H9 (cell line): Measurements from ENCODE around the gene TAOK1. TPM values are rescaled to one million over a fixed set of nuclear protein-coding genes. Genes with fewer than 3 reads are reported as not detected.

Source experiments
- DNase-seq: peaks from one replicate; pipeline ENCODE4 v3.0.0-alpha.2; 2017
- H2AFZ ChIP-seq: one replicate; pipeline ENCODE4 v1.6.1; 2013; ENCODE audit warnings: mild to moderate bottlenecking, low read length, control low read depth, moderate library complexity
- H2AK5ac ChIP-seq: 2 replicates; pipeline ENCODE4 v1.6.1; 2013; ENCODE audit warnings: low read length, control low read depth, mixed read lengths; ENCODE audit not compliant: insufficient read length
- H2BK120ac ChIP-seq: one replicate; pipeline ENCODE4 v1.6.1; 2013; ENCODE audit warnings: low read depth, mild to moderate bottlenecking, low read length, control low read depth, inconsistent platforms; ENCODE audit not compliant: poor library complexity, severe bottlenecking
- H2BK12ac ChIP-seq: 2 replicates; pipeline ENCODE4 v1.6.1; 2013; ENCODE audit warnings: low read length, control low read depth, mixed read lengths, low read depth; ENCODE audit not compliant: insufficient read length
- H2BK15ac ChIP-seq: 2 replicates; pipeline ENCODE4 v1.6.1; 2013; ENCODE audit warnings: low read depth, low read length, control low read depth
- H2BK20ac ChIP-seq: one replicate; pipeline ENCODE4 v1.6.1; 2013; ENCODE audit warnings: low read depth, mild to moderate bottlenecking, low read length, control low read depth, inconsistent platforms; ENCODE audit not compliant: poor library complexity, severe bottlenecking
- H2BK5ac ChIP-seq: 2 replicates; pipeline ENCODE4 v1.6.1; 2013; ENCODE audit warnings: low read length, control low read depth, mixed read lengths; ENCODE audit not compliant: insufficient read length
- H3K14ac ChIP-seq: 2 replicates; pipeline ENCODE4 v1.6.1; 2013; ENCODE audit warnings: low read length, control low read depth; ENCODE audit not compliant: insufficient read depth
- H3K18ac ChIP-seq: 2 replicates; pipeline ENCODE4 v1.6.1; 2013; ENCODE audit warnings: low read depth, mild to moderate bottlenecking, mixed read lengths, low read length, control low read depth; ENCODE audit not compliant: insufficient read length
- H3K23ac ChIP-seq: 2 replicates; pipeline ENCODE4 v1.6.1; 2013; ENCODE audit warnings: low read length, control low read depth, mixed read lengths, low read depth; ENCODE audit not compliant: insufficient read length
- H3K23me2 ChIP-seq: 2 replicates; pipeline ENCODE4 v1.6.1; 2013; ENCODE audit warnings: low read depth, mild to moderate bottlenecking, mixed read lengths, low read length, control low read depth; ENCODE audit not compliant: insufficient read length, poor library complexity, severe bottlenecking
- H3K27ac ChIP-seq: 2 replicates; pipeline ENCODE4 v1.5.1; 2013; ENCODE audit warnings: low read length, control low read depth, mixed read lengths, low read depth; ENCODE audit not compliant: insufficient read length
- H3K27me3 ChIP-seq: 2 replicates; pipeline ENCODE4 v1.6.1; 2013; ENCODE audit warnings: low read length, control low read depth, inconsistent platforms; ENCODE audit not compliant: insufficient read depth
- H3K4ac ChIP-seq: 2 replicates; pipeline ENCODE4 v1.6.1; 2013; ENCODE audit warnings: low read depth, mild to moderate bottlenecking, control low read depth, inconsistent platforms, low read length, moderate library complexity
- H3K4me1 ChIP-seq: 2 replicates; pipeline ENCODE4 v1.6.1; 2013; ENCODE audit warnings: low read length, control low read depth, inconsistent platforms; ENCODE audit not compliant: insufficient read depth
- H3K4me2 ChIP-seq: 2 replicates; pipeline ENCODE4 v1.6.1; 2013; ENCODE audit warnings: low read length, control low read depth, mixed read lengths; ENCODE audit not compliant: insufficient read length, insufficient read depth
- H3K56ac ChIP-seq: 2 replicates; pipeline ENCODE4 v1.6.1; 2013; ENCODE audit warnings: low read depth, mild to moderate bottlenecking, mixed read lengths, low read length, control low read depth; ENCODE audit not compliant: insufficient read length
- H3K79me1 ChIP-seq: 2 replicates; pipeline ENCODE4 v1.6.1; 2013; ENCODE audit warnings: low read depth, mild to moderate bottlenecking, moderate library complexity, low read length, control low read depth, inconsistent platforms; ENCODE audit not compliant: insufficient read depth, poor library complexity, severe bottlenecking
- H3K79me2 ChIP-seq: 2 replicates; pipeline ENCODE4 v1.6.1; 2013; ENCODE audit warnings: low read length, control low read depth, inconsistent platforms; ENCODE audit not compliant: insufficient read depth
- H3K9ac ChIP-seq: 2 replicates; pipeline ENCODE4 v1.6.1; 2013; ENCODE audit warnings: low read length, control low read depth, mixed read lengths; ENCODE audit not compliant: insufficient read length; ENCODE audit errors: extremely low read depth
- H3K9me3 ChIP-seq: one replicate; pipeline ENCODE4 v1.6.1; 2013; ENCODE audit warnings: low read depth, low read length, inconsistent platforms; ENCODE audit not compliant: control insufficient read depth
- H3T11ph ChIP-seq: one replicate; pipeline ENCODE4 v1.6.1; 2013; ENCODE audit warnings: mild to moderate bottlenecking, low read length, control low read depth, inconsistent platforms
- H4K20me1 ChIP-seq: one replicate; pipeline ENCODE4 v1.6.1; 2013; ENCODE audit not compliant: control insufficient read depth, insufficient read length, insufficient read depth
- H4K5ac ChIP-seq: 2 replicates; pipeline ENCODE4 v1.6.1; 2013; ENCODE audit warnings: low read depth, mild to moderate bottlenecking, mixed read lengths, low read length, control low read depth; ENCODE audit not compliant: insufficient read length
- H4K8ac ChIP-seq: replicated peaks from 2 replicates; pipeline ENCODE4 v1.6.1; 2013; ENCODE audit warnings: low read length, control low read depth, mixed read lengths, low read depth; ENCODE audit not compliant: insufficient read length
- H4K91ac ChIP-seq: 2 replicates; pipeline ENCODE4 v1.6.1; 2013; ENCODE audit warnings: low read depth, mild to moderate bottlenecking, moderate library complexity, mixed read lengths, low read length, control low read depth; ENCODE audit not compliant: insufficient read length
- H3K27ac Mint-ChIP-seq, 3 experiments: 2 replicates in 2 of 3; 3 replicates in 1 of 3; pipeline ENCODE4 v1.8.0; 2020 to 2021; ENCODE audit warnings: mixed read lengths in 3 of 3, mild to moderate bottlenecking in 1 of 3, moderate library complexity in 1 of 3
- H3K27me3 Mint-ChIP-seq: 2 replicates; pipeline ENCODE4 v1.8.0; 2021; ENCODE audit warnings: low read depth, mild to moderate bottlenecking, moderate library complexity, mixed read lengths
- H3K36me3 Mint-ChIP-seq, 3 experiments: 2 replicates in 2 of 3; 3 replicates in 1 of 3; pipeline ENCODE4 v1.8.0; 2020 to 2021; ENCODE audit warnings: low read depth in 3 of 3, mixed read lengths in 3 of 3; ENCODE audit not compliant: insufficient read depth in 1 of 3
- H3K4me1 Mint-ChIP-seq, 2 experiments: 2 replicates each; pipeline ENCODE4 v1.8.0; 2020; ENCODE audit warnings: mixed read lengths in 2 of 2
- H3K4me3 Mint-ChIP-seq, 2 experiments: 2 replicates in 1 of 2; 3 replicates in 1 of 2; pipeline ENCODE4 v1.8.0; 2020 to 2021; ENCODE audit warnings: mild to moderate bottlenecking in 2 of 2, mixed read lengths in 2 of 2, moderate library complexity in 1 of 2
- H3K9me3 Mint-ChIP-seq, 2 experiments: 2 replicates in 1 of 2; 3 replicates in 1 of 2; pipeline ENCODE4 v1.8.0; 2020; ENCODE audit warnings: mild to moderate bottlenecking in 2 of 2, mixed read lengths in 2 of 2, moderate library complexity in 1 of 2
- CTCF ChIP-seq: fragments of 200-600 bp; sonication (generic); conservative IDR thresholded peaks from 3 replicates; pipeline ENCODE4 v1.8.0; 2021; ENCODE audit warnings: antibody characterized with exemption, mild to moderate bottlenecking
- WGBS: extraction: QIAGEN DNeasy Blood & Tissue Kit; methylation state at CpG from one replicate; pipeline ENCODE4 v1.1.7; 2013; ENCODE audit warnings: missing lambda C conversion rate, low lambda C conversion rate, mixed read lengths; ENCODE audit not compliant: insufficient read length; ENCODE audit errors: extremely low coverage; 5-methylcytosine and 5-hydroxymethylcytosine counted together
- total RNA-seq: library from RNA; stranded (reverse); gene quantifications from 2 replicates; pipeline ENCODE4 v1.2.1, GENCODE V29; 2021

Gene TAOK1
- total RNA-seq, 1 experiment from 2014 or later = 93.0 TPM

GRCh38 chr17:29560316-29560715, 170.2 kb downstream of the TAOK1 start:
- Histone ChIP-seq H3K4ac (no peak overlapping the region), H2BK120ac (no peak overlapping the region), H3K18ac (no peak overlapping the region), H2BK5ac (no peak overlapping the region), H3K9me3 (no peaks in the 10 kb centered on the region), H2BK20ac (no peak overlapping the region), H3K27me3 (peaks cover 2% of the 10 kb centered on the region; the same call in 1 of the 2 replicates), H4K91ac (no peak overlapping the region), H4K8ac (no peak overlapping the region), H3K79me1 (no peaks in the 10 kb centered on the region), H3K9ac (no peak overlapping the region), H3K23ac (no peak overlapping the region), H2AFZ (no peak overlapping the region), H3K4me2 (no peak overlapping the region), H3K27ac (no peak overlapping the region), H4K5ac (no peak overlapping the region), H3K14ac (no peak overlapping the region), H2BK12ac (no peak overlapping the region), H2BK15ac (no peak overlapping the region), H3T11ph (no peak overlapping the region), H3K23me2 (no peaks in the 10 kb centered on the region), H2AK5ac (no peak overlapping the region), H4K20me1 (no peaks in the 10 kb centered on the region), H3K4me1 (no peaks in the 10 kb centered on the region), H3K79me2 (no peaks in the 10 kb centered on the region), H3K56ac (no peak overlapping the region)
- Mint-ChIP-seq H3K4me1 (no peaks in the 10 kb centered on the region), H3K4me3 (no peak overlapping the region), H3K36me3 (no peaks in the 10 kb centered on the region), H3K27me3 (peaks cover 24% of the 10 kb centered on the region), H3K27ac (no peak overlapping the region), H3K9me3 (no peaks in the 10 kb centered on the region)
- TF ChIP-seq CTCF = no peak
- WGBS = no CpG with 5 or more reads among the region's 6 CpGs
- no peak for DNase-seq
